Embryonic facial prominence (tissue), 1 donor: ENCODE data around the gene FRMD8.

ENCODE experiments used
- DNase-seq: peaks from one replicate; pipeline ENCODE4 v3.0.0-alpha.2; 2016; ENCODE audit errors: extremely low spot score

The FRMD8 gene

DNA sequence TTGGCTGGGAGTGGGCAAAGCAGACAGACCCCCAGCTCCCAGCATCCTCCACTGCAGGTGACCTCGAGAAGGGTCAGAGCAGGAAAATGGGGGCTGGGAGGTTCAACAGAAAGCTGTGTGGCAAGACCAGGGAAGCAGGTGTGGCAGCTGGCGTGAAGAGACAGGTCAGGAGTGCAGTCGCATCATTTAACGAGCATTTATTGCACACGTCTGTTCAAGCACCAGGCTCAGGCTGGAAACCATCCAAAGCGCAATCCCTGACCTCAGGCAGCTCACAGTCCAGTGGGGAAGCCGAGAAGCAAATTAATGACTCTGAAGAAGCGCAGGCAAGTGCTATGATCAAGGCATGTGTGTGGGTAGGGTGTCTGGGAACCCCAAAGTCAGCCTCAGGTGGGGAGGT lies 11.4 kb upstream of the FRMD8 start:
- no peak for DNase-seq

DNA sequence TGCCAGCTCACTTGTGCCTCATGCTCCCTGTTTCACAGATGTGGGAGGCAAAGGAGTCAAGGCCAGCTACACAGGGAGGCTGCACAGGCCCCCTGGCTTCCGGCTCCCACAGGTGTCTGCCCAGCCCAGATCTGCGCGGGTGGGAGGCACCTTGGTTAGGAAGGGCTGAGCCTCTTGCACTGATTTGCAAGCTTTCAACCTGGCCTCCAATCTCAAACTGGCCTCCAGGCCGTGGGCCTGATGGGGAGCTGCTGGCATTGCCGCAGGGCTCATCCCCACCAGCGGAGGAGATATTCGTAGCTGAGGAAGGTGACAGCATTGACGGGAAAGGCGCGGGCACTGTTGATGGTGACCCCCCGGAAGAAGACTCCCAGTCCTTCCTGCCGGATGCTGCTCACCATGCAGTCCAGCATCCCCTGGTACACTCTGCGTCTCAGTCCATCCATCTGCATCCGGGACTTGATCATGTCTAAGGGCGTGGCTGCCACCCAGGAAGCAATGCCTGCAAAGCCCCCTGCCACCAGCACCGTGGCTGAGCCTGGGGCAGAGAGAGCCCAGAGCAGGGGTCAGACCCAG lies 10.2 kb upstream of the FRMD8 start:
- DNase-seq = no peak

DNA sequence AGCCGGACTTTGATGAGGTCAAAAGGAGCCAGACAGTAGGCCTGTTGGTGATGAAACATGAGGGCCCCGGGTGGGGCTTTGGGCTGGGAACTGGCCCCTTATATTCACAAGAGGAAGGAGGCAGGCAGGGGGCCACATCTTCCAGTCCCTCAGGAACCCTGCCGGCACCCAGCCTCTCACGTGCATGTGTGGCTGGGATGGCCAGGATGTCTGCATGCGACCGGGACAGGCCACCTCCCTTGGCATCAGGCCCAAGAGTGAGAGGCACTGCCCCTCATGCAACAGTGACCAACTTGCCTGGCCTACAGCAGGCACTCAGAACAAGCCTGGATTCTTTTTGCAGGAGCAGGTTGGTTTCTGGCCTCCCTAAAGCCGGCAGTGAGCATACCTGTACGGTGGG lies 9.4 kb upstream of the FRMD8 start:
- no peak for DNase-seq

DNA sequence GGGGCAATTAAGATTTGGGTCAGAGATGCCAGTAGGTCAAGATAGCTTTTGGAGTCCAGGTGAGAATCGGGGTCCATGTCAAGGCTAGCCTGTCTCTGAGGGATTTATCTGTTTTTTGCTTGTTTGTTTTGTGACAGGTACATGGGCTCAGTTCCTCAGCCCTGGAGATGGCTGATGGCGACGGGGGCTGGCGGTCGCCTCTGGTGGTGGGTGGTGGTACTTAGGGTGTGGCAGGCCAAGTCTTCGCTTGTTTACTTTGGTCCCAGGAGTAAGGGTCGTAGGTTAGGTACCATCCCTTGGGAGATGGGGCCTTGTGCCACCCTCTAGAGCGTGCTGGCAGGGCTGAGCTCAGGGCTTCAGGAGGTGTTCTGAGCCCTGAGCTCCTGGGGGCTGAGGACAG lies 8.7 kb upstream of the FRMD8 start:
- no peak for DNase-seq

DNA sequence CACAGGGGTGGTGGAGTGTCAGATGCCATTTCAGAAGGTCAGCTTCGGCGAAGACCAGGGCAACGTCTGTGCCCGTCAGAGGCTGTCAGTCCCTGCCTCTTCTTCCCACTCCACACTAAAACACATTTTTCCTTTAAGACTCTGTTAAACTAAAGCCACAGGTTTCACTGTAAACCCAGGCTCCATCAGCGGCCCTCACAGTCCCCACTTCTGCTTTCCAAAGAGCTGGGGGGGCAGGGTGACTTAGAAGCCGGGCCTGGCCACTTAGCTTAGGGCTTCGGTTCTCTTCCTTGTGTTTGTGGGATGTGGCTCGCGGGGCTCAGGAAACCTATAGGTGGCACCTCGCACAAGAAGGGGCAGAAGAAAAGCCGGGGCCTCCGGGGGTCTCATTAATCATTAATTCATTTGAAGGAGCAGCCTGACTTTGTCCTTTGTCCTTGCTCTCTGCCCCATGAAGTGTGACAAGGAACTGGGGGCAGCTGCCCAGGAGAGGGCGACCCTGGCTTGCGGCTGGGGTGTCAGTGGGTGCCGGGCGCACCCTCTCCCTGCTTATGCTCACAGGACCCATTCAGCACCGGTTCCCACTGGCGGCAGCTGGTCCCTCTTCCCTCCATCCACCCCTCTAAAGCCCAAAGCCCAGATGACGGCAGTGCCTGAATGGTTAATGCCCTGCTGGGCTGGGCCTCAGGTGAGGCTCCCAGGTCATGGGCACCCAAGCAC lies 8.1 kb upstream of the FRMD8 start:
- no peak for DNase-seq

DNA sequence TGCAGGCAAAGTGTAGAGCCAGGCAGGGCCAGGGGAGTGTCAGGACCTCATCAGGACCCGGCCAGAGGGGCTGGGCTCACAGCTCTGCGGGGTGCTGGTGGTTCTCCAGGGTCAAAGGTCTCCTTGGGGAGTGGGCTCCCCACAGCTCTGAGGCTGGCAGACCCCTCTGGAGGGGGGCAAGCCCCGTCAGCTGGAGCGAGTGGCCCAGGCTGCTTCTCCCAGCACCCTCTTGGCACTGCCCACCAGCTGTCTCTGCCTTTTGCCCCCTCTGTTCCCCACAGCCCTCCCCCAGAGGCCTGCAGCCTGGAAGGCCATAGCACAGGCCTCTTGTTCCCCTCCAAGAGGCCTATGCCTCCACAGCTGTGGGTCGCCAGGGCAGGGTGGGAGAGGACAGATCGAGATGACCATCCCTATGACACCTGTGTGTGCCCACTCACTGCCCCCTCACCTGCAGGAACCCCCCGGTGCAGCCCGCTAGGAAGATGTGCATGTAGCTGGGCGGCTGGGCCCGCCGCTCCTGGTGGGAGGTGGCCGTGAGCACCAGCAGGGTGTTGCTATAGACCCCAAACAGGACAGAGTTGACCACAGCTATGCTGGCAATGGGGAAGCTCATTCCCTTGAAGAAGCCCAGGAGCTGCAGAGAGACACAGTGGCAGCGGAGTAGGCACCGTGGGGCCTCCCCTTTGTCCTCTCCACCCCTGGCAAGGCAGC lies 7.4 kb upstream of the FRMD8 start:
- no peak for DNase-seq

DNA sequence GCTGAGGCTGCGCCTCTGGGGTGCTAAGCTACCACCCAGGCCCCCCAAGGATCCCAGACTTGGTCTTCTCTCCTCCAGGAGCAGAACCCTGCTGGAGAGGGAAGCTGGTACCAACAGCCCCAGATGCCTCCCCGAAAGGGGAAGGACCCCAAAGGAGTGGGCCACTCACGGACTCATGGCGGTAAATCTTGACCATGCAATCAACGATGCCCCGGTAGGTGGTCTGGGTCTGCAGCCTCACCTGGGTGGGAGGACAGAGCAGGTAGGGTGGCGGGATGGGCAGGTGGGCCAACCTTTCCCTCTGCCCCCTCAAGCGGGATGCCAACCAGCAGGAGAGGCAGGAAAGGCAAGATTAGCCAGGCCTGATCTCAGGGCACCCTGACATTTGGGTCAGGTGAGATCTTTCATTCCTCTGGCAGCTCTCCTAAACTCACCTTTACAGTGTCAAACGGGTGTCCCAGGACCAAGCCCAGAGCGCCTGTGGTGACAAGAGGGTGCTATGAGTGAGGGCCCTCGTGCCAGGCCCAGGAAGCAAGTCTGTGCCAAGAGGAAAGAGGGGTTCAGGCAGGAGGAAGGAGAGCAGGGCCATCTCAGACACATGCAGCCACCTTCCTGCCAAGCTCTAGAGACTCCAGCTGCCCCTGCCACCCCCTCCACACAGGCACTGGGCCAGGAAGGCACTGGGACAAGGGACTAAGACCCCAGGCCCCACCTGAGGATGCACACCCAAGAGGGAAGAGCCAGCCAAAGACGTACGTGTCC lies 6.6 kb upstream of the FRMD8 start:
- no peak for DNase-seq

DNA sequence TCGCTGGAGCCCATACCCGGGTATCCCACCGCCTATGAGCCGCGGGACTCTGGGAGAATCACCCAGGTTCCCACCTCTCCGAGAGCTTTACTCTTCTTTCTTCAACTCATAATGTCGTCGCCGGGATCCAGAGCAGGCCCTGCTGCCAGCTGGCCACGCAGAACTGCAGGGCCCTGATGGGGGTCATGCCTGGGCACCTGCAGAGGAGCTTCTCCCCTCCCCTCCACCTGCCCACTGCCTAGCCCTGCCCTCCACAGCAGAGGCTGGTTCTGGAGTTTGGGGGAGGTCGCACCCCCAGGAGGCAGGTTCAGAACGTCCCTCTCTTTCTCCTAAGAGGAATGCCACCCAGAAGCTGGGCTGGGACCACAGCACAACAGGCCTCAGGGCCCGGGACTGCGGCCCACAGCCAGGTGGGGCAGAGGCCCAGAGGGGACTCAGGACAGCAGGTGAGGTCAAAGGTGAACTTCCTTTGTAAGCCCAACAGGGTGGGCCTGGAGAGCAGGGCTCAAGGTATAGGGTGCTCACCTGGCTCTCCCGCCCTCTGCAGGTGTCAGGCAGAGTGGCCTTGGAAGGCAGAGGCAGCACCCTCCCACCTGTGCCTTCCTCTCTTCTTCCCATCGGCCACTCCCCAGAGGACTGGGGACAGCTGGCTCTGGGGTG lies 5.8 kb upstream of the FRMD8 start:
- no peak for DNase-seq

DNA sequence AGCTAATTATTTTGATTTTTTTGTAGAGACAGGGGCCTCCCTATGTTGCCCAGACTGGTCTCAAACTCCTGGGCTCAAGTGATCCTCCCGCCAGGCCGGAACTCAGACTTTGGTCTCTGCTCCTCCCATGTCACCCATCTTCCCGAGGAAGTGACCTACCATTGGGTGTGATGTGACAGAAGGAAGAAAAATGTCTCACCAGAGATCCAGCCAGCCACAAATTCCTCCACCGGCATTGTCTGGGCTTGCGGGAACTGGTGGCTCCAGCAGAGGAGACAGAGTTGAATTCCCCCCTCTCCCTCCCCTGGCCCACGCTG lies 4.8 kb upstream of the FRMD8 start:
- no peak for DNase-seq

DNA sequence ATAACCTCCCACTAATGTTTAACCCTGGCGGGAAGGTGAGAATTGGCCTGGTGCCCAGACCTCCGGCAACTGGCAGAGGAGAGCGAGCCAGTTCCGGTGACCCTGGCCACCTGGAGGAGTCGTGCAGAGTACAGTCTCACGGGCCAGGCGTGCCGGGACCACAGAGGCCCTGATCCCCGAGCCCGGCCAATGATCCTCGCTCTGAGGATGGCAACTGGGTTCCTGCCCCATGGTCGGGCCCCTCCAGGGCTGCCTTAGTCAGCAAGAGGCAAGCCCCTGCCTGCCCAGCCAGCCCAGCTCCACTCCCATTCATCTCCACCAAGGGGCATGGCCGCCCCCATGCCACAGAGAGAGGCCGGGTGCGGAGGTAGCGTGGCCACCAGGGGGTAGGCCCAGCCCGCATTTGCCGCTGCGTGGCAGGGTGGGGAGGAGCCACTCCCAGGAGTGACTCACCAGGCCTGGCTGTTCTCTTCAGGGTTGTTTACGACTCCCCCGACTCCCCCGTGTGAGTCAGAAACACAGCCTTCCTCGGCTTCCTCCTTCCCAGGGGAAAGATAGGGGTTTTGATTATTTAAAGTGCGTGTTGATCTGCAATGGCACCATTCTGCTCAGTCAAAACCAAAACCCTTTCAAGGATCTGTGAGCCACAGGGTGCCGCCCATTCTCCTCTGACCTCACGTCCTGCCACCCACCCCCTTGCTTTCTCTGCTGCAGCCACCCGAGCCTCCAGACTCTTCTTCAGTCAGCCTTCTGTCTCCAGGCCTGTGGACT lies 4.2 kb upstream of the FRMD8 start, which contains the start of gene SLC25A45:
SLC25A45 (minus strand) TSS at position 614 of the 771 bp plus-strand sequence. CDS start 695 bp downstream, outside the sequence.
- peak; percentile 65 for DNase-seq

DNA sequence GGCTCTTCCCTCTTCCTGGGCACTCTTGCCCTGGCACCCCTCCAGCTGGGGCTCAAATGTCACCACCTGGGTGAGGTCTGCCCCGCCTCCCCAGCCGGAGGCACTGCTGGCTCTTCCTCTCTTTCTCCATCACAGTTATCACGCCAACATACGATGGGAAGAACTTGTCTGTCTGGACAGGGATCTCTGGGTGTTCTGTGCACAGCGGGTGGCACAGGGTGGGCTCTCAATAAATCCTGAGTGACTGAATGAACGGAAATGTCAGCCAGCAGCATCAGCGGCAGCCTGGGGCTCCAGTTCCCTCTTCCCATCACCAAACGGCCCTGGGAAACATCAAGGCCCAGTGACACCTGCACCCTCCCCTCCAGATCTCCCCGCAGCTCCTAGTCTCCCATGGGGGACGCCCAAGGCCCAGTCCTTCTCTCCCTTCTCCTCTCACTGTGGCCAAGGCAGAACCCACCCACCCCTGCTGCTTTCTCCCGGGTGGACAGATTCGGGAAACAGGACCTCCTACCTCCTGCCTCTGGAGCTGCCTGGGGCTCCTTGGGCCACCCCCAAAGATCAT lies 3.6 kb upstream of the FRMD8 start:
- no peak for DNase-seq

DNA sequence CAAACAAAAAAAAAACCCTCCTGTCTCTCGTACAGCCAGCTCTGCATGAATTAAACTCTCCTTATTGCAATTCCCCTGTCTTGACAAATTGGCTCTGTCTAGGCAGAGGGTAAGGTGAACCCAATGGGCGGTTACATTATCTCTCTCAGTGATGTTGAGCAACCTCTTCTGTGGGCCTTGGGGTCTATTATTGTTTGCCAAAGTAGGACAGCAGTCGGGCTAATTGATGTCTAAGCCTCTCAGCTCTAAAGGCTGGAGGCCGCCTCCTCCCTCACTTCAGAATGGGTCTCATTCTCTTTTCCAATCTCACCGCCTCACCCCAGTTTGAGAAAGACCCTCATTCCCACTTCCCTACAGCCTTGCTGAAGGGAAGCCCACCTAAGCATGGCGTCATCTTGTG lies 2.7 kb upstream of the FRMD8 start:
- no peak for DNase-seq

DNA sequence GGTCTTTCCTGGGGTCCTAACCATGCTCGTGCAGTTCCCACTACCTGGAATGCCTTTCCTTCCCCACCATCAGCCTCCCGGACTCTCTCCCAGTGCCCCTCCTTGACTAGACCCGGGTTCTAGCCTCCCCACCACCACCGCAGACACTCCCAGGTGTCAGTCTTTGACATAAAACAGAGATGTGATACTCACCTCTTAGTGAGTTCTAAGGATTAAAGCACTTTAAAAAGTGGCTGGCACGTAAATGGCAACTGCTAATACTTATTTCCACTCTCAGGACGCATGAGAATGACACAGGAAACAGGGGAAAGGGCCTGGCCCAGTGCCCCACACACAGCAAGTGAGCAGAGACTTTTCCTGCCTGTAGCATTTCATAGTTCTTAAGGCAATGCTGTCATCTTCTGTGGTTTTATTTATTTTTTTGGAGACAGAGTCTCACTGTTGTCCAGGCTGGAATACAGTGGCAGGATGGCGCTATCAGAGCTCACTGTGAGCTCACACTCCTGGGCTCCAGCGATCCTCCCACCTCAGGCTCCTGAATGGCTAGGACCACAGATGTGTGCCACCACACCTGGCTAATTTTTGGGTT lies 2.0 kb upstream of the FRMD8 start:
- no peak for DNase-seq

DNA sequence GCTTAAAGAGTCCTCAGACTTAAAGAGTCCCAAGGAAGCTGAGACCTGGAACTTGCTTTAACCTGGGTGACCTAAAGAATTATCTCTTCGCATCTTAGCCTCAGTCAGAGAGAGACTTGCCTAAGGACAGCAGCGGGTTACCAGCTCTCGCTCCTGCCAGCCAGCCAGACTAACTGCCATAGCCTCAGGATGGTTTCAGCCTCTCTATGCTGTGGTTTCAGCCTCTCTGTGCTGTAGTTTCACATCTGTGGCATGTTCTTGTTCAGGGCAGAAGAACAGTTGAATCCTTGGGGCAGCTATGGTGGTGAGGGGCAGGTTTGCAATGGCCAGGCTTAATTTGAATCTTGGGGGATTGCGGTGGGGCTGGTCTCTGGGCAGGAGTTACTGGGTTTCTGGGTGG lies 2.3 kb downstream of the FRMD8 start:
- no peak for DNase-seq

DNA sequence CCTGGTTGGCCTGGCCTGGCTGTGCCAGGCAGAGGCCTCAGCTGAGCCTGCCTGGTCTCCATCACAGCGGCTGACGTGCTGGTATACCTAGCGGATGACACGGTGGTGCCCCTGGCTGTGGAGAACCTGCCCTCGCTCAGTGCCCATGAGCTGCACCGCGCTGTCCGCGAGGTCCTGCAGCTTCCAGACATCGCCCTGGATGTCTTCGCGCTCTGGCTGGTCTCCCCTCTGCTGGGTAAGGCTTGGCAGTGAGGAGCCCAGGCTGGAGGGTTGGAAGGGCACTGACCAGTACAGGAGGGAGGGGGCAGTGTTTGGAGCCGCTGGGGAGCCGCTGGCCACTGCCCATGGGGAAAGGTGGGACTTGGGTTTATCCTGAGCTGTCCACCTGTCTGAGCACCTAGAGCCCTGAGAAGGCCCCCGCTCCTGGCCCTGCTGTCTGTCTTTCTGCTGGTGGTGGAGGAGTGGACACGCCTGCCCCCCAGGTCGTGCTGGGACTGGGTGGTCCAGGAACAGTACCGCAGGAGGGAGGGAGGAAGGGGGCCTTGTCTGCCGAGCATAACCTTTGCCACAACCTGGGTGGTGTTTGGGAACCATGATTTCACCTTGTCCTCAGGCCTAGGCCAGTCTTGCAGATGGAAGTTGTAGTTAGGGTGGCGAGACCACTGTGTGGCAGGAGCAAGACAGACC lies 3.0 kb downstream of the FRMD8 start:
- DNase-seq = no peak

DNA sequence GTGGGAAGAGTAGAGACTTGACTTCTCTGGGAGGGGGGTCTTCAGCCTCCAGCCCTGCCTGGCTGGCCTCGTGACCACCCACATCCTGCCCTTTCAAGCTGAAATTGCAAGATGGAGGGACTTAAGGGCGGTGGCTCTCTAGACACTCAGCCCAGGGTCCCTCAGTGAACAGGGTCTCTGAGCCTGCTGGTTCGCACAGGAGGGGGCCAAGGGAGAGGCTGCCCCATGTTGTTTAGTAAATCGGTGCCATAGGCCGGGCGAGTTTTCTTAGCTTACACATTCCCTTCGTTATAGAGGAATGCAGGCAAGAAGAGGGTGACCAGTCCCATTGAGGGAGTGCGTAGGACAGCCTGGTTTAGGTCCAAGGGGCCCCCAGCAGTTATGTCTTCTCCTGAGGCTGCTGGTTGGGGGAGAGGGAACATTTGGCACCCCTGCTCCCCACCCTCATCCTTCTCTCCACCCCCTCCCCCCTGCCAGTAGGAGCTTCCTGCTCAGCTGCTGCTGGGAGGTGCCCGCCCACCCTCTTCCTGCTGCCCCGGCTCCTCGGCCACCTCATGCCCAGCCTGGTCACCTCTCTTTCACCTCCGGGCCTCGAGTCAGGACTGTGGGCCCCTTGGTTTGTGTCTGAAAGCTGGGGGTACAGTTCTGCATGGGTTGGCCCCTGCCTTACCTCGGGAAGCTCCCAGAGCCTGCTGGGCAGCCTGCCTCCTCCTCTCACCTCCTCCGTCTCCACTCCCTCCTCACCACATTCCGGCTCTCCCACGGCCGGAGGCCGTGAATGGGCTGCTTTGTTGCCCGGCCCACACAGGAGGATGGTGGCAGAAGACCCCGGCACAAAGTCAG lies 3.9 kb downstream of the FRMD8 start:
- DNase-seq = no peak

DNA sequence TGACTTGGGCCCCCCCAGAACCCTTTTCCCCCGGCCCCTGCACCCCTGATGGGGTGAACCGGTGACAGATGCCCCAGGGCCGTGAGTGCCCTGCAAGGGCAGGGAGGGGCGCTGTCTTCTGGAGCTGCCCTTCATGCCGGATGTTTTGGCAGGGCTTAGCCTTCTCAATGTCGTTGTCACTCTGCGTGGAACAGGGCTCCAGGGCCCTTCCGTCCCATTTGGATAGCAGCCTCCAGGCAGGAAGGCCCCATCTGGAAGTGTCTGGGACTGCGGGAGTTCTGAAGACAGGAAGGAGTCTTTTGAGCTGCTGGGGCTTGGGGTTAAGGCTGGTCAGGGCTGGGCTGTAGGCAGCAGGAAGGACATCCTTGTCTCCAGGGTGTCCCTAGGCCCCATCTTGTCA lies 4.6 kb downstream of the FRMD8 start:
- DNase-seq = no peak

DNA sequence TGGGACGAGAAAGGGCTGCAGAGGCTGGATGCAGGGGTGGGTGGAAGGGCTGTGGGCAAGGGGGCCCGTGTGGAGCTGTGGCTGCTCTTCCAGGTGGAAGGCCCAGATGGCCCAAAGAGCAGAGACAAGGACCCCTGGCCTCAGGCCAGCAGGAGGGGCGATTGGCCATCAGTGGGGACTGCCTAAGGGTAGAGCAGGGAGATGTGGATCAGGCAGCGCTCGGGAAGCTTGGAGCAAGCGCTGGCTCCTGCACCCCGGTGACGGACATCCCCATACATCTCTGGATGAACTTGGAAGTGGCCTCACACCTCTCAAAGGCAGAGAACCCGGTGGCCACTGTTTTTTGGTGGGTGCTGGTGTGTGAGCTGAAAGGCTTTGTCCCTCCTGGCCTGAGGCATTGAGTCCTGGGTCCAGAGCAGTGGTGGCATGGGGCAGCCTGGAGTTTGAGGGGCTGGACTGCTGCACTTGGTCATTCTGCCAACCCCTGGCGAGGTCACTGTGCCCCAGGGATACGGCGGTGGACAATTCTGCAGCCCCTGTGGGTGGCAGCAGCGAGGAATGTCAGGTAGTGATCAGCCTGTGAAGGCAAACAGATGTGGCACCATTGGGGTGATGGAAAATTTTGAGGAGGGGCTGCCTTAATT lies 5.9 kb downstream of the FRMD8 start:
- no peak for DNase-seq

DNA sequence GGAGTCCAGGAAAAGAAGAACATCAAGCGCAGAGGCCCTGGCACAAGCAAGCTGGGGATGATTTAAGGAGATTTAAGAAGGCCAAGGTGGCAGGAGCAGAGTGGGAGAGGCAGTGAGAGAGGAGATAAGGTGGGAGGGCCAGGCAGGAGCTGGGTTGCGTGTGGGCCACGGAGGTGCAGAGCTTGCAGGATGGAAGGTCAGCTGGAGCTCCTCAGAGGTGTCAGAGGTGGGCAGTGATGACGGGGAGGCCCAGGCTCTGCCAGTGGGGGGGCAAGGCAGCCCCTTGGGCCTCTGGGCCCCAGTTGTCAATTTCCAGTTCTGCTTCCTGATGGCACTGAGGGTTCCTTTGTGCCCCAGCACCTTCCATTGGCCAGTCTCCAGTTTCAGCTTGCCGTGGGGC lies 6.5 kb downstream of the FRMD8 start:
- DNase-seq = no peak
